Measurements from ENCODE around the gene EFL1. TPM values are rescaled to one million over a fixed set of nuclear protein-coding genes. Genes with fewer than 3 reads are reported as not detected.

The EFL1 gene
- total and polyA plus RNA-seq, 2 of the 8 experiments (the other 6 are each of a cell fraction or from before 2014, with no cell fraction given) = 10.8 to 31.5 TPM

GRCh38 chr15:82309802-82310201 is 47.3 kb upstream of the EFL1 start (continued):
- TF ChIP-seq CHD7 (IDR thresholded peaks at IDR 0.05; ENCODE audit: insufficient replicate concordance, low read length) (no peak), MAFK (IDR thresholded peaks at IDR 0.05; ENCODE audit: low read depth, low read length) (no peak), SAP30 (IDR thresholded peaks at IDR 0.05; ENCODE audit: insufficient read depth, insufficient replicate concordance, low read length) (no peak), KDM5A (IDR thresholded peaks at IDR 0.05; ENCODE audit: low read length) (no peak), SP1 (IDR thresholded peaks at IDR 0.05; ENCODE audit: low read depth, low read length) (no peak), ZNF274 (IDR thresholded peaks at IDR 0.05; ENCODE audit: borderline replicate concordance, extremely low read depth, low read length) (no peak), KDM1A (IDR thresholded peaks at IDR 0.05; ENCODE audit: borderline replicate concordance, low read length) (no peak), JUND (IDR thresholded peaks at IDR 0.05; ENCODE audit: low read length) (no peak), HDAC2 (IDR thresholded peaks at IDR 0.05; ENCODE audit: borderline replicate concordance in 1 of 2, low read depth in 2 of 2, low read length in 2 of 2) (no peak)
